AG20443 (cell line): Measurements from ENCODE around the gene TLK2.
"Not testable (repeated sequence)": the region's sequence is repeated elsewhere in the genome, so short reads cannot be mapped to it uniquely, and the experiment has no call there.

Experiments
- DNase-seq: peaks from one replicate; pipeline ENCODE4 v3.0.0; 2012; ENCODE audit warnings: low spot score, mixed read lengths

TLK2 gene

GRCh38 chr17:62490990-62491389 lies 12.4 kb downstream of the TLK2 start:
- not testable (repeated sequence) for DNase-seq

GRCh38 chr17:62493049-62493655 lies 14.5 kb downstream of the TLK2 start:
- not testable (repeated sequence) for DNase-seq

DNA sequence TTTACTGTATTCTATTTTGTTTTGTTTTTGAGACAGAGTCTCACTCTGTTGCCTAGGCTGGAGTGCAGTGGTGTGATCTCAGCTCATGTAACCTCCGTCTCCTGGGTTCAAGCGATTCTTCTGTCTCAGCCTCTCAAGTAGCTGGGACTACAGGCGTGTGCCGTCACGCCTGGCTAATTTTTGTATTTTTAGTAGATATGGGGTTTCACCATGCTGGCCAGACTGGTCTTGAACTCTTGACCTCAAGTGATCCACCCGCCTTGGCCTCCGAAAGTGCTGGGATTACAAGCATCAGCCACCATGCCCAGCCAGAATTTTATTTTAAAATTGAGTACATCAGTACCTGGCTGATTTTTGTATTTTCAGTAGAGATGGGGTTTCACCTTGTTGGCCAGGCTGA lies 15.4 kb downstream of the TLK2 start:
- DNase-seq, result not testable (repeated sequence)

DNA sequence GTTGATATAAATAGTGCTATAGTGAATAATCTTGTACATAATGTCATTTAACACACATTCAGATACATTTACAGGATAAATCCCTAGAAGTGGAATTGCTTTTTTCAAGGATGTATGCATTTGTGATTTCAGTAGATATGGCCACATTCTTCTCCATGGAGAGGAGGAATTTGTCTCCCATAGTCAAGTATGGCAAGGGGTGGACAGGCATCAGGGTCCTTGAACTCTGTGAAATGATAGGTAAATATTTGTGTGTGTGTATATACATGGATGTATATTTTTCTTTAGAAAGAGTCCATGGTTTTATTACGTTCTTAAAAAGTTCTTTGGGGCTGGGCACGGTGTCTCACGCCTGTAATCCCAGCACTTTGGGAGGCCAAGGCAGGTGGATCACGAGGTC lies 17.7 kb downstream of the TLK2 start:
- DNase-seq, result not testable (repeated sequence)

- DNase-seq, result not testable (repeated sequence)
Observed at GRCh38 chr17:62498796-62499195, 20.2 kb downstream of the TLK2 start.

GRCh38 chr17:62500463-62500862 lies 21.8 kb downstream of the TLK2 start:
- not testable (repeated sequence) for DNase-seq

- DNase-seq, result not testable (repeated sequence)
Observed at GRCh38 chr17:62504857-62505256, 26.2 kb downstream of the TLK2 start.

DNA sequence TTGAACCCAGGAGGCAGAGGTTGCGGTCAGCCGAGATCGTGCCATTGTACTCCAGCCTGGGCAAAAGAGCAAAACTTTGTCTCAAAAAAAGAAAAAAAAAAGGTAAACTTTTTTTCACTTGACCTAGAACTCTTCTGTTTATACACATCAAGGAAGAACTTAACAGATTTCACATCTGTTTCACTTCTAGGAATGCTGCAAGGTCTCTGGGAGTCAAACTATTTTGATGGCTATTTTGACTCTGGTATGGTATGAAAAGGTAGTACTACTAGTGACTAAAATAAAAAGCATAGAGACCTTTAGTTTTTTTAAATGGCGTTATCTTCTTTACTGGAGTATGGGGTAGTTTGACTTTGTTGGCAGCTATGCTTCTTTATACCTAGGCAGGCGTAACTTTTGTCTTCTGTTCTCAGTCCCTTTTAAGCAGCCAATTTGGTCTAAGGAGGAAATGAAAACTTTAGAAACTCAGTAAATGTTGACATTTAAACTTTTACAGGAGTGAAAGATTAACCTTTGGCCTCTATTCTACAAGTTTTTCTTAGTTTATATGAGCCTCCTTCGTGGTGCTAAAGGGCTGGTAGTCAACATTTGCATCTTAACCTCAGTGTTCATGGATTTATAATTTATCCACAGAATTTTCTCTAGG lies 28.7 kb downstream of the TLK2 start:
- DNase-seq, result not testable (repeated sequence)

DNA sequence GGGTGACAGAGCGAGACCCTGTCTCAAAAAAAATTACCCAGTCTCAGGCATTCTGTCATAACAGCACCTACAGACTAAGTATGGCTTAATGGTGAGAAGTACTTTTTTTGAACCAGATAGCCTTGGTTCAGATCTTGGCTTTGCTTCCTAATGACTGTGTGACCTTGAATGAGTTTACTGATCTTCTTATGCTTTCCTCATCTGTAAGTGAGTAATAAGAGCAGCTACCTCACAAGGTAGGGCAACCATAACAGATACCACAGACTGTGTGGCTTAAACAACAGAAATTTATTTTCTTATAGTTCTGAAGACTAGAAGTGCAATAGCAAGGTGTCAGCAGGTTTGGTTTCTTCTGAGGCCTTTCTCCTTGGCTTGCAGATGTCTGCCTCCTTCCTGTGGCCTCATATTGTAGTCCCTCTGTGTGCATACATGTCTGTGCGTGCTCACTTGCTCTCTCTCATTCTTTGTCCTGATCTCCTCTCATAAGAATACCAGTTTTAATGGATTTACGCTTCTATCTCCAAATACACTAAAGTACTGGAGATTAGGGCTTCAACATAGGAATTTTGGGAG lies 31.7 kb downstream of the TLK2 start:
- DNase-seq, result not testable (repeated sequence)

- not testable (repeated sequence) for DNase-seq
Observed at GRCh38 chr17:62511014-62511413, 32.4 kb downstream of the TLK2 start.

GRCh38 chr17:62516376-62516775 lies 37.8 kb downstream of the TLK2 start:
- DNase-seq, result not testable (repeated sequence)

DNA sequence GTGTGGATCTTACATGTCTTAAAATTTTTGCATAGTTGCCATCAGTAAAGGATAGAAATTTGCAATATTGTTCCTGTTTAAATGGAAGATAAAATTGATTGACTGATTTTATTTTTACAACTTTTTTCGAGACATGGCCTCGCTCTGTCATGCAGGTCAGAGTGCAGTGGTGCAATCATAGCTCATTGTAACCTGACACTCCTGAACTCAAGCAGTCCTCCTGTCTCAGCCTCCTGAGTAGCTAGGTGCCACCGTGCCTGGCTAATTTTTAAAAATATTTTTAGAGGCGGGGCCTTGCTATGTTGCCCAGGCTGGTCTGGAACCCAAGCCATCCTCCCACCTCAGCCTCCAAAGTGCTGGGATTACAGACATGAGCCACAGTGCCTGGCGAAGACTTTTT lies 42.7 kb downstream of the TLK2 start:
- DNase-seq, result not testable (repeated sequence)

GRCh38 chr17:62524077-62524476 lies 45.5 kb downstream of the TLK2 start:
- DNase-seq, result not testable (repeated sequence)

DNA sequence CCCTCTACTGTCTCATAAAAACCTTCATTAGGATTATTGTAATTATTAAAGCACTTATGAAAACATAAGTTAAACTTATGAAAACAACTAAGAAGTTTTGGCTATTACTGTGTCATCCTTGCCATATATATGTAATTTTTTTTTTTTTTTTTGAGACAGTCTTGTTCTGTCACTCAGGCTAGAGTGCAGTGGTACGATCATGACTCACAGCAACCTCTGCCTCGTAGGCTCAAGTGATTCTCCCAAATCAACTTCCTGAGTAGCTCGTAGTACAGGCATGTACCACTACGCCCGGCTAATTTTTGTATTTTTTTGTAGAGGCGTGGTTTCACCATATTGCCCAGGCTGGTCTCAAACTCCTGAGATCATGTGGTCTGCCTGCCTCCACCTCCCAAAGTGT lies 46.7 kb downstream of the TLK2 start:
- not testable (repeated sequence) for DNase-seq

DNA sequence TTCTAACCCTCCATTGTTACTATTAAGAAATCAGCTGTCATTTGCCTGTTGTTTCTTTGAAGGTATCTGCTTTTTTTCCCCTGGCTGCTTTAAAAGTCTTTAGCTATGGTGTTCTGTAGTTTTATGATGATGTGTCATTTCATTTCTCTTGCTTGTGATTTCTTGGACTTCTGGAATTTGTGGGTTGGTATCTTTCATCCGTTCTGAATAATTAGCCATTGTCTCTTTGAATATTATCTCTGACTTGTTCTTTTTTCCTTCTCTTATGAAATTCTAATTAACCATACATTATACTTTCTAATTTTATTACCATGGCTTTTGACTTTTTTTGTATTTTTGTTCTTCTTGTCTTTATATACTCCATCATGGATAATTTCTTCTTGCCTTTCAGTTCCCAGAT lies 52.3 kb downstream of the TLK2 start:
- DNase-seq, result not testable (repeated sequence)

GRCh38 chr17:62536557-62536956 lies 57.9 kb downstream of the TLK2 start:
- DNase-seq, result not testable (repeated sequence)

DNA sequence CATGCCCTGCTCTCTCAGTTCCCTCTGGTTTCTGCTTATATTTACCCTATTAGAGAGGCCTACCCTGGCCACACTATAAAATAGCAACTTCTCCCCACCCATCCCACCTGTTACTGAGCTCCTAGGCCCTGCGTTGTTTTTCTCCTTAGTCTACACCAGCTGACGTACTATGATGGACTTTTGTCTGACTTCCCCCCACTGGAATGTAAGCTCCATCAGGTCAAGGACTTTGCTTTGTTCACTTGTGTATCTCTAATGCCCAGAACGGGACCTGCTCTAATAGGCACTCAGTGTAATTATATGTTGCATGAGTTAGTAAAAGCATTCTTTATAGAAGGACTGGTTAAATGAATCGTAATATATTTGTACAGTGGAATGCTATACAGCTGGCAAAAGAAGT lies 62.4 kb downstream of the TLK2 start:
- DNase-seq, result not testable (repeated sequence)

DNA sequence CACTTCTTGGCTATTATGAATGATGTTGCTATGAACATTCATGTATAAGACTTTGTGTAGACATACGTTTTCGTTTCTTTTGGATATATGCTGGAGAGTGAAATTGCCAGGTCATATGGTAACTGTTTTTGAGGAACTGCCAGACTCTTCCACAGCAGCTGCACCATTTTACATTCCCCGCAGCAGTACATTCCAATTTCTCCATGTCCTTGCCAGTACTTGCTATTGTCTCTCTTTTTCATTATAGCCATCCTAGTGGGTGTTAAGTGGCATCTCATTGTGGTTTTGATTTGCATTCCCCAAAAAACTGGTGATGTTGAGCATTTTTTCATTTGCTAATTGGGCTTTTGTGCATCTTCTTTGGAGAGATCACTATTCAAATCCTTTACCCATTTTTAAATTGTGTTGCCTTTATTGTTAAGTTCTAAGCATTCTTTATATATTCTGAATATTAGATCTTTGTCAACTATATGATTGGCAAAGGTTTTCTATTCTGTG lies 64.7 kb downstream of the TLK2 start:
- not testable (repeated sequence) for DNase-seq

GRCh38 chr17:62546066-62546465 lies 67.4 kb downstream of the TLK2 start:
- not testable (repeated sequence) for DNase-seq

- DNase-seq, result not testable (repeated sequence)
Observed at GRCh38 chr17:62552851-62553659, 74.4 kb downstream of the TLK2 start.

GRCh38 chr17:62557532-62557931 lies 78.9 kb downstream of the TLK2 start:
- not testable (repeated sequence) for DNase-seq

GRCh38 chr17:62558941-62559340 lies 80.3 kb downstream of the TLK2 start:
- not testable (repeated sequence) for DNase-seq
